MM.1S (cell line): ENCODE data around the gene RASGRP1.

Source experiments
- DNase-seq: peaks from one replicate; pipeline ENCODE4 v3.0.0-alpha.2; 2015
- H2AFZ ChIP-seq: fragments of 300-600 bp; sonication (generic); 2 replicates; pipeline ENCODE4 v1.6.0; 2016; ENCODE audit warnings: antibody characterized with exemption, low read length
- H3F3A ChIP-seq: fragments of 300-600 bp; sonication (generic); 2 replicates; pipeline ENCODE4 v1.6.1; 2016; ENCODE audit warnings: mild to moderate bottlenecking, antibody characterized with exemption, low read length, moderate library complexity, mixed read lengths; ENCODE audit not compliant: insufficient read depth
- H3K27ac ChIP-seq: fragments of 300-600 bp; sonication (generic); 2 replicates; pipeline ENCODE4 v1.5.1; 2016; ENCODE audit warnings: mild to moderate bottlenecking, low read length
- H3K27me3 ChIP-seq: fragments of 300-600 bp; sonication (generic); replicated peaks from 2 replicates; pipeline ENCODE4 v1.6.0; 2016; ENCODE audit warnings: low read length; ENCODE audit not compliant: insufficient read depth
- H3K36me3 ChIP-seq: fragments of 300-600 bp; sonication (generic); replicated peaks from 2 replicates; pipeline ENCODE4 v1.6.1; 2016; ENCODE audit warnings: mild to moderate bottlenecking, low read length, mixed read lengths; ENCODE audit not compliant: insufficient read depth
- H3K4me1 ChIP-seq: fragments of 300-600 bp; sonication (generic); 2 replicates; pipeline ENCODE4 v1.6.1; 2016; ENCODE audit warnings: low read length, mixed read lengths
- H3K4me2 ChIP-seq: fragments of 300-600 bp; sonication (generic); 2 replicates; pipeline ENCODE4 v1.6.0; 2016; ENCODE audit warnings: low read depth, low read length
- H3K4me3 ChIP-seq: fragments of 300-600 bp; sonication (generic); 2 replicates; pipeline ENCODE4 v1.5.1; 2016; ENCODE audit warnings: low read length, mixed read lengths
- H3K79me2 ChIP-seq: fragments of 300-600 bp; sonication (generic); 2 replicates; pipeline ENCODE4 v1.6.1; 2016; ENCODE audit warnings: mixed run types, low read length, mixed read lengths
- H3K9ac ChIP-seq: fragments of 300-600 bp; sonication (generic); 2 replicates; pipeline ENCODE4 v1.6.1; 2016; ENCODE audit warnings: low read length, mixed read lengths
- H3K9me2 ChIP-seq: fragments of 300-600 bp; sonication (generic); replicated peaks from 2 replicates; pipeline ENCODE4 v1.6.1; 2016; ENCODE audit warnings: mild to moderate bottlenecking, low read length, mixed read lengths; ENCODE audit not compliant: insufficient read depth
- H3K9me3 ChIP-seq: fragments of 300-600 bp; sonication (generic); replicated peaks from 2 replicates; pipeline ENCODE4 v1.6.1; 2016; ENCODE audit warnings: mild to moderate bottlenecking, low read length, mixed read lengths; ENCODE audit not compliant: insufficient read depth
- H4K20me1 ChIP-seq: fragments of 300-600 bp; sonication (generic); 2 replicates; pipeline ENCODE4 v1.6.1; 2016; ENCODE audit warnings: mild to moderate bottlenecking, low read length, moderate library complexity, mixed read lengths; ENCODE audit not compliant: insufficient read depth
- EZH2 ChIP-seq: fragments of 300-600 bp; sonication (generic); optimal IDR thresholded peaks from 2 replicates; pipeline ENCODE3; 2017; ENCODE audit warnings: low read depth, mild to moderate bottlenecking, antibody characterized with exemption, low read length, mixed read lengths
- EZH2phosphoT487 ChIP-seq: fragments of 300-600 bp; sonication (generic); IDR thresholded peaks from 2 replicates; pipeline ENCODE4 v1.6.1; 2018; ENCODE audit warnings: antibody characterized with exemption, low read length
- TF ChIP-seq, protein P1 (sequence below): fragments of 300-600 bp; sonication (generic); IDR thresholded peaks from 2 replicates; pipeline ENCODE4 v1.5.1; 2016; ENCODE audit warnings: antibody characterized with exemption, low read length, mixed read lengths

Gene RASGRP1

DNA sequence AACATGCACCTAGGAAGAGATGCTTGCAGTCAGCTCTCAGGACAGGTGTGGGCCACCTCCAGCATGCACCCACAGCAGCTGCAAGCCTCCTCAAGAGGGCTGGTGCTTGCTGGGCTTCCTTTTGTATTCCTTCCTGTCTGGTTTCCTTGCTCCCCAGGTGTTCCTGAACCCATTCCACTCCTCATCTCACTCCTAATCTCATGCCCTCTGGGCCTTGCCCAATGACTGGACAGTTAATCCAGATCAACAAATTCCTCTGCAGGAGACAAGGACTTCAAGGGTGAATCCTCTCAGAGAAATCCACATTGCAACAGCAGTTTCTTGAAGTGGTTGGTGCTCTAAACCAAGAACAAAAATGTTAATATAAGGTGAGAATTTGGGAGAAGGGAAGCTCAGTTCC is 30.7 kb downstream of the RASGRP1 start:
- Histone ChIP-seq H3K4me3 (no peak overlapping the region), H2AFZ (no peak overlapping the region), H3K9ac (no peak overlapping the region), H3K36me3 (no peaks in the 10 kb centered on the region), H3K9me2 (no peaks in the 10 kb centered on the region), H4K20me1 (no peaks in the 10 kb centered on the region), H3K4me2 (no peak overlapping the region), H3K9me3 (no peaks in the 10 kb centered on the region), H3K79me2 (no peaks in the 10 kb centered on the region), H3F3A (no peaks in the 10 kb centered on the region), H3K4me1 (no peaks in the 10 kb centered on the region), H3K27me3 (no peaks in the 10 kb centered on the region), H3K27ac (no peak overlapping the region)
- TF ChIP-seq EZH2phosphoT487 (no peak), EZH2 (no peak)
- TF ChIP-seq, protein P1, sequence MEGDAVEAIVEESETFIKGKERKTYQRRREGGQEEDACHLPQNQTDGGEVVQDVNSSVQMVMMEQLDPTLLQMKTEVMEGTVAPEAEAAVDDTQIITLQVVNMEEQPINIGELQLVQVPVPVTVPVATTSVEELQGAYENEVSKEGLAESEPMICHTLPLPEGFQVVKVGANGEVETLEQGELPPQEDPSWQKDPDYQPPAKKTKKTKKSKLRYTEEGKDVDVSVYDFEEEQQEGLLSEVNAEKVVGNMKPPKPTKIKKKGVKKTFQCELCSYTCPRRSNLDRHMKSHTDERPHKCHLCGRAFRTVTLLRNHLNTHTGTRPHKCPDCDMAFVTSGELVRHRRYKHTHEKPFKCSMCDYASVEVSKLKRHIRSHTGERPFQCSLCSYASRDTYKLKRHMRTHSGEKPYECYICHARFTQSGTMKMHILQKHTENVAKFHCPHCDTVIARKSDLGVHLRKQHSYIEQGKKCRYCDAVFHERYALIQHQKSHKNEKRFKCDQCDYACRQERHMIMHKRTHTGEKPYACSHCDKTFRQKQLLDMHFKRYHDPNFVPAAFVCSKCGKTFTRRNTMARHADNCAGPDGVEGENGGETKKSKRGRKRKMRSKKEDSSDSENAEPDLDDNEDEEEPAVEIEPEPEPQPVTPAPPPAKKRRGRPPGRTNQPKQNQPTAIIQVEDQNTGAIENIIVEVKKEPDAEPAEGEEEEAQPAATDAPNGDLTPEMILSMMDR = no peak
- no peak for DNase-seq

DNA sequence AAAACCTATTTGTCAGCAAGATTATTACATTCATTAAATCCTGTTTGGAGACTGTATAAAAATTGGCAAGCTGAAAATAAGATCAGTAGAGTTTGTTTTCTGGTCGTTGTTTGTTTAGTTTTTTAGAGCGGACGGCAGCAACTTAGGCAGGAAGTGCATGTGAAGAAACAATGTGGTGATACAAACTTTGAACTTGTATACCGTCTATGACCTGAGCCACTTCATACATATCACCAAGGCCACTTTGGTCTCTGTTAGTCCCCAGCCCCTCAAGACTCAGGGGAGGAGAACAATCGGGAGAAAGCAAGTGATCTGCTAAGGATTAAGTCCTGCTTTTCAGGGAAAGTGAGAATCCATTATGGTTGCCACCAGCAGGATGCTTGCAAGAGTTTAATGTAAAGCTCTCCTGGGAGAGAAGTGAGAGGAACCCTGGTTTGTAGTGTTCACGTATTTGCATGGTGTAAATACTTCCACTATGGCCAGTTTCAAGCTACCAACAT is 31.1 kb downstream of the RASGRP1 start:
- H3K4me3 ChIP-seq = no peak overlapping the region
- no peaks in the 10 kb centered on the region for H3K9me3 ChIP-seq

DNA sequence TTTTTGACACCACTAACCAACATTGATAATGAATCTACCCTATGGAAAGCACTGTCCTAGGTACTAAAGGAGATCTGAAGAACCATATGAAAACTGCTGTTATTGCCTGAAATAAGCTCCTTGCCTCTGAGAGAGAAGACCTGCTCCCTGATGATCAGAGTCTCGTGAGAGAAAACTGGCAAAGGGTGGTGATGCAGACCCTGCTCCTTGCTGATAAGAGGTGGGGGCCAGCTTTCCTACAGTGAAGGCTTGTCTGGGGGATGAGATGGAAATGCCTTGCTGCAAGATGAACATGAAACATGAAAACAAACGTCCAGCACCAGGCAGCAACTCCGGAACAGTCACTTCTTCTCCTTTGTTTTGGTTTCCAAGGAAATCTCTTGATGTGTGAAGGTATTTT is 31.9 kb downstream of the RASGRP1 start:
- Histone ChIP-seq H4K20me1 (no peaks in the 10 kb centered on the region), H3K4me3 (no peak overlapping the region), H3K27ac (no peak overlapping the region), H3K9ac (no peak overlapping the region), H3K9me3 (no peaks in the 10 kb centered on the region), H2AFZ (no peak overlapping the region), H3K36me3 (no peaks in the 10 kb centered on the region), H3K27me3 (no peaks in the 10 kb centered on the region), H3K4me2 (no peak overlapping the region), H3K9me2 (no peaks in the 10 kb centered on the region), H3F3A (no peaks in the 10 kb centered on the region), H3K4me1 (no peaks in the 10 kb centered on the region), H3K79me2 (no peaks in the 10 kb centered on the region)
- DNase-seq = no peak
- no peak for TF ChIP-seq EZH2
- TF ChIP-seq EZH2phosphoT487 = no peak
- TF ChIP-seq, protein P1 = no peak

More for the DNA sequence above, 31.1 kb downstream of the RASGRP1 start:
- Histone ChIP-seq H3K9ac (no peak overlapping the region), H3K27ac (no peak overlapping the region), H3K27me3 (no peaks in the 10 kb centered on the region), H4K20me1 (no peaks in the 10 kb centered on the region), H2AFZ (no peak overlapping the region), H3K4me2 (no peak overlapping the region), H3F3A (no peaks in the 10 kb centered on the region), H3K4me1 (no peaks in the 10 kb centered on the region), H3K9me2 (no peaks in the 10 kb centered on the region), H3K36me3 (no peaks in the 10 kb centered on the region), H3K79me2 (no peaks in the 10 kb centered on the region)
- TF ChIP-seq EZH2phosphoT487 (no peak), EZH2 (no peak)
- TF ChIP-seq, protein P1 = no peak
- no peak for DNase-seq
